Skeletal muscle satellite cell (primary cell): Measurements from ENCODE around the gene ANP32B.
"Not testable (repeated sequence)": the region's sequence is repeated elsewhere in the genome, so short reads cannot be mapped to it uniquely, and the experiment has no call there.

Source experiments
- H3K27me3 ChIP-seq: 2 replicates; pipeline ENCODE4 v1.7.0; 2013; ENCODE audit warnings: low read length; ENCODE audit not compliant: control insufficient read depth, insufficient read depth
- H3K36me3 ChIP-seq: 2 replicates; pipeline ENCODE4 v1.7.0; 2013; ENCODE audit warnings: mild to moderate bottlenecking, control low read depth, low read length; ENCODE audit not compliant: insufficient read depth
- H3K4me1 ChIP-seq: 2 replicates; pipeline ENCODE4 v1.7.0; 2013; ENCODE audit warnings: low read length; ENCODE audit not compliant: control insufficient read depth, insufficient read depth
- H3K4me2 ChIP-seq: 2 replicates; pipeline ENCODE4 v1.7.0; 2013; ENCODE audit warnings: mild to moderate bottlenecking, low read length
- H3K4me3 ChIP-seq: 2 replicates; pipeline ENCODE4 v1.7.0; 2013; ENCODE audit warnings: low read length
- H3K9ac ChIP-seq: 2 replicates; pipeline ENCODE4 v1.7.0; 2013; ENCODE audit warnings: mild to moderate bottlenecking, low read depth, low read length, moderate library complexity
- H3K9me3 ChIP-seq: replicated peaks from 2 replicates; pipeline ENCODE4 v1.7.0; 2013; ENCODE audit warnings: mild to moderate bottlenecking, control low read depth, low read length

Gene ANP32B

DNA sequence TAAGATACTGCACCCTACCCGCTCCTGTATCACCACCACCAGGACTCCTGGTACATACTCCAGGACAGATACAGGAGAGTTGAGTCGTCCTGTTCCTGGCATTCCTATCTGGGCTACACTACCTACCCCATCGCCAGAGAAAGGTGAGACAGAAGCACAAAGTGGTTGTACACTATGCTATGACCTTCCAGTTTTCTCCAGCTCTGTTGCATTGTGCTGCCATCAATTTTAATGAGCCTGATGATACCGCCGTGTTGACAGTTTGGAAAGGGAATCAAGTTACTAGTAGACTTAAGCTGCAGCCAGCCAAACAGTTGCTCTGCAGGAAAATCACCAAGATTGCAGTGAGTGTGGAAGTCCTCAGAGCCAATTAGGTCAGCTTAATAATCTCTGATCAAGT lies 35.2 kb downstream of the ANP32B start:
- H3K36me3 ChIP-seq: peaks cover 73% of the 10 kb centered on the region
- H3K9ac ChIP-seq: no peak overlapping the region
- no peaks in the 10 kb centered on the region for H3K9me3 ChIP-seq
- H3K4me1 ChIP-seq: peaks cover 18% of the 10 kb centered on the region
- no peak overlapping the region for H3K4me2 ChIP-seq
- H3K27me3 ChIP-seq: no peaks in the 10 kb centered on the region
- H3K4me3 ChIP-seq: no peak overlapping the region

DNA sequence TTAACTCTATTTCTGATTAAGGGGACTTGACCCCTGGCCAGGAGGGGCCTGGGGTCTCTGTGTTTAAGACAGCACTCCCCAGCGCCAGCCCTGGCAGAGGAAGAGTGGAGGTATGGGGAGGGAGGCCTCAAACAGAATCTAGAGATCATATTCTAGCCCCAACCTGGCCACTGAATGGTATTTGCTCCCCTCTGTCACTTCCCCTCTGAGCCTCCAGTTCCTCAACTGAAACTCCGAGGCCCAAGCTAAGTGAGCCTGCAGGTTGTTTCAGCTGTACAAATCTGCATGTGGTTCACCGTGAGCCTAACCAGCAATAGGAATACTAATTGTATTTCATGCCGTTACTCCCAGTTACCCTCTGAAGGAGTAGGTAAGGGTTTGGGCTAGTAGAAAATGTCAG lies 36.0 kb downstream of the ANP32B start:
- H3K9me3 ChIP-seq: no peaks in the 10 kb centered on the region
- H3K9ac ChIP-seq: no peak overlapping the region
- H3K36me3 ChIP-seq: peaks cover 65% of the 10 kb centered on the region
- H3K4me3 ChIP-seq: no peak overlapping the region
- peaks cover 15% of the 10 kb centered on the region for H3K4me1 ChIP-seq
- no peak overlapping the region for H3K4me2 ChIP-seq
- no peaks in the 10 kb centered on the region for H3K27me3 ChIP-seq

DNA sequence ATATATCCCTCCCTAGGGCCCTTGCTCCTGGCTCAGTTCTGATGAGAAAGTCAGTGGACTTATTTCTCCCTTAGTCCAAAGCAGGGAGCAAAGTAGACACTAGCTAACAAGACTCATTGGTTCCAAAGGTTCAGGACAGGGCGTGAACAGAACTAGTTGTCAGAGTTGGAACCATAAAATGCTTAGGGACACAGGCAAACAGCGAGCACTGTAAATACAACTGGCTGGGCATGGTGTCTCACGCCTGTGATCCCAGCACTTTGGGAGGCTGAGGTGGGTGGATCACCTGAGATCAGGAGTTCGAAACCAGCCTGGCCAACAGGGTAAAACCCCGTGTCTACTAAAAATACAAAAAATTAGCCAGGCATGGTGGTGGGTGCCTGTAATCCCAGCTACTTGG lies 36.7 kb downstream of the ANP32B start:
- peaks cover 15% of the 10 kb centered on the region for H3K4me1 ChIP-seq
- not testable (repeated sequence) for H3K9me3 ChIP-seq, H3K4me3 ChIP-seq, H3K4me2 ChIP-seq, H3K27me3 ChIP-seq, H3K9ac ChIP-seq
- H3K36me3 ChIP-seq: peaks cover 60% of the 10 kb centered on the region

DNA sequence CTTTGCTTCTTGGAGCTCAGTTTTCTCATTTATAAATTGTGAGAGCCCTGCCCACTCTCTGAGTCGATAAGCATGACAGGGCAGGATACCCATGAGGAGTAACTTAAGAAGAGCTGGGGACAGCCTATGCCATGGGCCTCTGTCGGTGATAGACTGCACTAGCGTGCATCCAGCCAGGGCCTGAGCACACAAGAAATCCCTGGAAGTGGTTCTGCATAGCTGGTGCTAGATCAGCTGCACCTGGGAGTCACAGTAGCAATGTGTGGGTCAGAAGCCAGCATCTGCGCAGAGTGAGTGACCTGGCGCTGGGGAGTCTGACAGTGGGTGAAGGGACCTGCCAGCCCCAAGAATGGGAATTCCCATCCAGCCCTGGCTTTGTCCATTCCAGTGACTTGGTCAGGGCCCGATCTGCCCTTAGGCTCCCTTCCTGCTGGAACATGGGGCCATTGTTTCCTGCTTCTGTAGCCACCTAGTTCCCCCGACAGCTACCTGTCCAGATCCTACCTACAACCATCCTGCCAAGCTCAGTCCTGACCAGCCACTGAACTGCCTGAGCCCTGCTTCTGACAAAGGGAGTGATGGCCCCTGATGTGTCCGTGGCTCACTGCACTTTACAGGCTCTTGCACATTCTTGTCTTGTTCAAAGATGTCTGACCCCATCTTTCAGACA lies 37.5 kb downstream of the ANP32B start:
- Histone ChIP-seq H3K9me3 (no peaks in the 10 kb centered on the region), H3K36me3 (peaks cover 54% of the 10 kb centered on the region), H3K4me3 (no peak overlapping the region), H3K4me1 (peaks cover 15% of the 10 kb centered on the region), H3K9ac (no peak overlapping the region), H3K4me2 (no peak overlapping the region), H3K27me3 (no peaks in the 10 kb centered on the region)

DNA sequence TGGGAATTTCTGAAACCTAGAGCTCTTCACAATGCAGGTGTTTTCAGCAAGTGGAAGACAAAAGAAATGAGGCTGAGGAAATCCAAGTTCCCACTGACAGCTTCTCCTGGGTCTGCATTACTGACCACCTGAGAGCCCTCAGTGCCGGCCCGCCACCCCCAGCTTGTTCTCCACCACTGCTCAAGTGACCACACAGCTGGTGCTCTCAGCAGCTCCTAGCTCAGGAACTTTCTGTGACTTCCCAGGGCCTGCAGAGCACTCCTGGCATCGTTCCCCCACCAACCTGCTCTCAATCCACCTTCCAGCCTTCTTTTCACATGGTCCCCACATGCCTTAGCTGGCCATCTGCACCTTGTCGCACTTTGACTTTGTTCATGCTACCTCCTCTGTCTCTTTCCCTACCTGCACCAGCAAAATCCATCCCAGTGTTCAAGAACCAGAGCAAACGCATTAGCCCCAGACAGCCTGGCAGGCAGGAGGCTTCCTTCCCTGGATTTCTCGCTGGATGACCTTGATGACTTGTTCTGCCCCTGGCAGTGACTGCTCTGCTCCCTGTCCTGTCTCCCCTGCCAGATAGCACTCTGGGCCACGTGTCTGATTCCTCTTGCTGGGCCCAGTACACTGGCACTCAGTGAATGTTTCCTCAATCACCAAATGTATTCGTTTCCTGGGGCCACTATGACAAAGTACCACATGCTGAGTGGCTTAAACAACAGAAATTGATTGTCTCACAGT lies 38.3 kb downstream of the ANP32B start:
- H3K4me3 ChIP-seq: no peak overlapping the region
- peaks cover 45% of the 10 kb centered on the region for H3K36me3 ChIP-seq
- no peak overlapping the region for H3K4me2 ChIP-seq
- no peaks in the 10 kb centered on the region for H3K9me3 ChIP-seq
- H3K4me1 ChIP-seq: peaks cover 15% of the 10 kb centered on the region
- H3K27me3 ChIP-seq: no peaks in the 10 kb centered on the region
- no peak overlapping the region for H3K9ac ChIP-seq

DNA sequence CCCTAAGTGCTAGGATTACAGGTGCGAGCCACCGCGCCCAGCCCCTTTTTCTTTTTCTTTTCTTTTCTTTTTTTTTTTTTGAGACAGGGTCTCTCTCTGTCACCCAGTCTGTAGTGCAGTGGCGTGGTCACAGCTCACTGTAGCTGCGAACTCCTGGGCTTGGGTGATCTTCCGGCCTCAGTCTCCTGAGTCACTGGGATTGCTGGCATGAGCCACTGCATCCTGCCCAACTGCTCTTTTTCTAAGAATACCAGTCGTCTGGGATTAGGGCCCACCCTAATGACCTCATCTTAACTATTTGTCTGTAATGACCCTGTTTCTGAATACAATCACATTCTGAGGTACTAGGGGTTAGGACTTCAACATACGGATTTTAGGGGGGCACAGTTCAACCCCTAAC lies 39.3 kb downstream of the ANP32B start:
- no peaks in the 10 kb centered on the region for H3K27me3 ChIP-seq
- peaks cover 37% of the 10 kb centered on the region for H3K36me3 ChIP-seq
- H3K4me1 ChIP-seq: peaks cover 15% of the 10 kb centered on the region
- H3K9me3 ChIP-seq: no peaks in the 10 kb centered on the region
- no peak overlapping the region for H3K4me3 ChIP-seq
- no peak overlapping the region for H3K4me2 ChIP-seq
- H3K9ac ChIP-seq: no peak overlapping the region

DNA sequence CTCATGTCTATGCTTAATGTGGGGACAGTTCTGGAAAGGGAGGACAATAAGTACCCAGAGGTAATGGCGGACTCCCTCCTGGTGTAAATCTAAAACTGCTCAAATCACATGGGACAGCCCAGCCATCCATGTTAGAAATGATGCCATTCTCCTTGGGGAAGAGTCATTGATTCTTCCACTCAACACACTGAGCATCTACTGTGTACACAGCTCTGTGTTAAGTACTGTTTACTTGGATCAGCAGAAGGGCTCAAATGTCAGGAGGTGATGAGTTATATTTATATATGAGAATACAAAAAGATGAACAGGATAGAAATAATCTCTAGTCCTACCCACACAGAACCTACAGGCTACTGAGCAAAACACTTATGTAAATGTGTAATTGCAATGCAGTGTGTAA lies 41.6 kb downstream of the ANP32B start:
- no peak overlapping the region for H3K4me2 ChIP-seq
- H3K4me1 ChIP-seq: peaks cover 15% of the 10 kb centered on the region
- peaks cover 16% of the 10 kb centered on the region for H3K36me3 ChIP-seq
- no peak overlapping the region for H3K9ac ChIP-seq
- H3K4me3 ChIP-seq: no peak overlapping the region
- no peaks in the 10 kb centered on the region for H3K27me3 ChIP-seq
- no peaks in the 10 kb centered on the region for H3K9me3 ChIP-seq

DNA sequence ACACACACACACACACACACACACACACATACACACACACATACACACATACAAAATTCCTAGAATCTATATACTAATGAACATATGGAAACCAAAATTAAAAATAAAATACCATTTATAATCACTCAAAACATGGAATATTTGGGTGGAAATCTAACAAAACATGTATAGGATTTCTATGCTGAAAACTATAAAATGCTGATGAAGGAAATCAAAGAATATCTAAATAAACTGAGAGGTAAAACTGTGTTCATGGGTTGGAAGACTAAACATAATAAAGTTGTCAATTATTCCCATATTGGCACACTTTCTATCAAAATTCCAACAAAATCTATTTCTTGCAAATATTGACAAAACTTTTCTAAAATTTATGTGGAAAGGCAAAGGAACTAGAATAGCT lies 48.0 kb downstream of the ANP32B start:
- Histone ChIP-seq H3K4me3 (no peak overlapping the region), H3K9ac (no peak overlapping the region), H3K4me2 (no peak overlapping the region), H3K9me3 (no peaks in the 10 kb centered on the region), H3K27me3 (no peaks in the 10 kb centered on the region), H3K36me3 (no peaks in the 10 kb centered on the region), H3K4me1 (peaks cover 23% of the 10 kb centered on the region)

DNA sequence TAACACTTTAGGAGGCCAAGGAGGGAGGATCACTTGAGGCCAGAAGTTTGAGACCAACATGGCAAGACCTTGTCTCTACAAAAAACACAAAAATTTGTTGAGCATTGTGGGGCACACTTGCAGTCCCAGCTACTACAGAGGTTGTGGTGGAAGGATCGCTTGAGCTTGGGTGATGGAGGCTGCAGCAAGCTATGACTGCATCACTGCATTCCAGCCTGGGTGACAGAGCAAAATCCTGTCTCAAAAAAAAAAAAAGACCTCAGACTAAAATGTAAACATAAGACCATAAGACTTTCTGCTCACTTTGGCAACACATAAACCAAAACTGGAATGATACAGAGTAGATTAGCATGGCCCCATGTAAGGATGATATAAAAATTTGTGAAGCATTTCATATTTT lies 48.8 kb downstream of the ANP32B start:
- H3K9me3 ChIP-seq: no peaks in the 10 kb centered on the region
- peak overlapping the region; percentile 38 for H3K9ac ChIP-seq
- no peaks in the 10 kb centered on the region for H3K27me3 ChIP-seq
- no peak overlapping the region for H3K4me2 ChIP-seq
- no peak overlapping the region for H3K4me3 ChIP-seq
- peaks cover 31% of the 10 kb centered on the region for H3K4me1 ChIP-seq
- H3K36me3 ChIP-seq: no peaks in the 10 kb centered on the region

DNA sequence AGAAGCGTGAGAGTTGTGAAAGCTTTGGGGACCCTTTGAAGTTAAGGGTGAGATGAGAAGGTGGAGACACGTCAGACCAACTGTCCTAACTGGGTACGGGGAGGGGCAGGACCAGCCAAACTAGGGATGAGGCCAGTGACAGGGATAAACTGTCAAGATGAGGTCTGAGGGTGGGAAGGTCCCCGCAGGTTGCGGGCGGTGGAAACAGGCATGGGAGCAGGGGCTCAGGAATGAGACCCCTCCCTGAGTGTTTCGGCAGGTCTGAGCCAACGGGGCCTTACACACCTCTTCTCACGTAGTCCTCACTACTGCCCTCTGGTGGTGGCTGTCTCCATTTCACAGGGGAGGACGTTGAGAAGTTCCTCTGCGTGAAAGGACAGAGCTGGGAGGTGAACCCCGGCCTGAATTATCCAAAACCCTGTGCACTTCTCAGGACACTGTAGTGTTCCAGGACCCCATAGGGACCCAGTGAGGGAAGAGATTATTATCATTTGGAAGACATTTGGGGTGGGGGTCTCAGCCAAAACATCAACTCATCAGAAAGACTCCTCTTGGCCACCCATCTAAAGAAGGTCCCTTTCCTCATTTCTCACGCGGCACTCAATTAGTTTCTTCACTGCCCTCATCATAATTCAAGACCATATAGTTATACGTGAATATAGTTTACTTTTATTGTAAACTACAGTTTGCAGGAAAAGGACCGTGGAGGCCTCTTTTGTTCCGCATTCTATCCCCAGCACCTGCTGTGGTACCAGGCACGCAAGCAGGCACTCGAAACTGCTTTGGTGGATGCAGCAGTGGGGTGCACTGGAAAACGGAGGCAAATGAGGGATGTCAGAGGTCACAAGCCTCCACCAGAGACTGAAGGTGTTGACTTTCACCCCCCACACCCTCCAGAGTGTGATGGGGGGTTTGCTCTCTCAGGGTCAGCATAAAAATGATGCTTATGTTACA lies 51.7 kb downstream of the ANP32B start:
- Histone ChIP-seq H3K27me3 (no peaks in the 10 kb centered on the region), H3K9me3 (no peaks in the 10 kb centered on the region), H3K4me2 (peak overlapping the region; percentile 68), H3K4me1 (peaks cover 44% of the 10 kb centered on the region), H3K36me3 (no peaks in the 10 kb centered on the region), H3K4me3 (no peak overlapping the region), H3K9ac (peak overlapping the region; percentile 67)

DNA sequence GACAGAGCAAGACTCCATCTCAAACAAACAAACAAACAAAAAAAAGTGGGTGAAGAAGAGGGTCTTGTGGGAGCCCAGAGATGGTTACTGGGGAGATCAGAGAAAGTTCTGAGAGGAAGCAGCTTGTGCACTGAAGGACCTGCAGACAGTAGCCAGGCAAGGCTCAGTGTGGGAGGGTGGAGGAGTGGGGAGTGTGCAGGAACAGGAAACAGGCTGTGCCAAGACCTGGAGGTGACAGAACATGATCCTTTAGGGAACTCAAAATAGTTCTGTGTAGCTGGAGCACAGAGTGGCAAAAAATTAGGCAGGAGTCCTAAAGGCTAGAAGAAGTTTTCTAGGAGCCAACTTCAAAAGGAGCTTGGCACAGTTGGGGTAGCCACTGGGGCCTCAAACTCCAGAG lies 54.2 kb downstream of the ANP32B start:
- no peaks in the 10 kb centered on the region for H3K27me3 ChIP-seq
- H3K36me3 ChIP-seq: no peaks in the 10 kb centered on the region
- H3K4me1 ChIP-seq: peaks cover 35% of the 10 kb centered on the region
- no peaks in the 10 kb centered on the region for H3K9me3 ChIP-seq
- H3K4me3 ChIP-seq: no peak overlapping the region
- no peak overlapping the region for H3K9ac ChIP-seq
- H3K4me2 ChIP-seq: peak overlapping the region; percentile 20
